Measurements from ENCODE around the gene BRSK2.
"Not testable (repeated sequence)": the region's sequence is repeated elsewhere in the genome, so short reads cannot be mapped to it uniquely, and the experiment has no call there.

Gene BRSK2

GRCh38 chr11:1389932-1390568 lies at the start of gene BRSK2:
BRSK2 (plus strand) TSS chr11:1389934; CDS start chr11:1390285, 351 bp downstream.
- no peak for DNase-seq

- DNase-seq = no peak
These were observed 49.6 kb upstream of the BRSK2 start for GRCh38 chr11:1340111-1340510.

GRCh38 chr11:1341226-1341625 lies 48.5 kb upstream of the BRSK2 start:
- DNase-seq = not testable (repeated sequence)

GRCh38 chr11:1341928-1342524 lies 47.7 kb upstream of the BRSK2 start:
- peak; percentile 20 for DNase-seq

GRCh38 chr11:1342946-1343345 lies 46.8 kb upstream of the BRSK2 start:
- no peak for DNase-seq

- DNase-seq = no peak
These were observed 46.2 kb upstream of the BRSK2 start for GRCh38 chr11:1343391-1344055.

GRCh38 chr11:1344056-1344635 lies 45.6 kb upstream of the BRSK2 start:
- no peak for DNase-seq

GRCh38 chr11:1345737-1346513 lies 43.8 kb upstream of the BRSK2 start:
- DNase-seq = no peak

- DNase-seq = no peak
These were observed 42.9 kb upstream of the BRSK2 start for GRCh38 chr11:1346669-1347390.

- DNase-seq = not testable (repeated sequence)
These were observed 42.2 kb upstream of the BRSK2 start for GRCh38 chr11:1347411-1347999.

- DNase-seq = no peak
These were observed 41.5 kb upstream of the BRSK2 start for GRCh38 chr11:1348146-1348795.

- DNase-seq = no peak
These were observed 40.9 kb upstream of the BRSK2 start for GRCh38 chr11:1348796-1349326.

GRCh38 chr11:1349327-1350041 lies 40.2 kb upstream of the BRSK2 start:
- DNase-seq = no peak

- DNase-seq = no peak
These were observed 39.5 kb upstream of the BRSK2 start for GRCh38 chr11:1350086-1350725.

- DNase-seq = no peak
These were observed 38.3 kb upstream of the BRSK2 start for GRCh38 chr11:1351278-1351937.

GRCh38 chr11:1352696-1353382 lies 36.9 kb upstream of the BRSK2 start:
- DNase-seq = no peak

- DNase-seq = no peak
These were observed 36.2 kb upstream of the BRSK2 start for GRCh38 chr11:1353383-1354124.
